Stimulated activated CD8-positive, alpha-beta memory T cell treated with anti-CD3 and anti-CD28 coated beads, Interleukin-7, amount 100 ng/mL, for 4 hours (primary cell): ENCODE measurements around the gene SNRPA1.
"Not testable (repeated sequence)": the region's sequence is repeated elsewhere in the genome, so short reads cannot be mapped to it uniquely, and the experiment has no call there.

Source experiments
- DNase-seq, 2 donors: peaks; one replicate each; pipeline ENCODE4 v3.0.0-alpha.2; 2020; ENCODE audit warnings: low read depth in 2 of 2

Gene SNRPA1

DNA sequence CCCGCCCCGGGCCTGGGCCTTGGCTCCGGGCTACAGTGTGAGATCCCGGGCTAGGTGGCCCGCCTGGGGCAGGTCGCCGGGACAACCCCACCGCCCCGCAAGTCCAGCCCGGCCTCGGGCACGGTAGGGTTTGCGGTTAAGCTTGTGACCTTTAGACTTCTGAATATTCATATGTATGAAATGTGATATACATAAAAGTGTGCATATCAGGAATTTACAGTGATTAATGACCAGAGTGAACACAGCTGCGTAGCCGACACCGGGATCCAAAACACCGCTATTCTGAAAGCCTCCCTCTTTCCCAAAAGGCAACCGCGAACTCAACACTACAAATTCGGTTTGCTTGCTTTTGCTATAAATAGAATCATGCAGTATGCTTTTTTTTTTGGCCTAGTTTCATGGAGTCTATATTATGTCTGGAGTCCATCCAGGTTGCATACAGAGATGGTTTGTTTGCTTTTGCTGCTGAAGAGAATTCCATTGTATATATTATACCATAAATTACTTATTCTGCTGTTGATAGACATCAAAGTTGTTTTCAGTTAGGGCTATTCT, 636 bp upstream of the SNRPA1 start:
- DNase-seq, result no peak

DNA sequence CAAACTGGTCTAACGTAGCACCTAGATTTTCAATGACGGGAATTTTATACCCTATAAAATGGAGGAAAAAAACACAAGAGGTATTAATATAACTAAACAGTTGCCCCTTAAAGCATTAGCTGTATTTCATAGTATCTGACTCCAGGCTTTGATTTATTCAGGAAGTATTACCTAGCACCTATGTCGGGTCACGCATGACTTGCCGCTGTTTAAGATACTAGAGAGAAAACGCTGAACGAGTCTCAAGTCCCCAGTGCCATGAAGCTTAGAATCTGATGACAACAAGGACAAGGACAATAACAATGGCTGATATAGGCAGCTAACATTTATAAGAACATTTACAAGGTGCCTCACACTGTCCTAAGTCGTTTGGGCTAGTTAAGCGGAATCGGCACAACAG, 1.9 kb downstream of the SNRPA1 start:
- DNase-seq, result no peak

DNA sequence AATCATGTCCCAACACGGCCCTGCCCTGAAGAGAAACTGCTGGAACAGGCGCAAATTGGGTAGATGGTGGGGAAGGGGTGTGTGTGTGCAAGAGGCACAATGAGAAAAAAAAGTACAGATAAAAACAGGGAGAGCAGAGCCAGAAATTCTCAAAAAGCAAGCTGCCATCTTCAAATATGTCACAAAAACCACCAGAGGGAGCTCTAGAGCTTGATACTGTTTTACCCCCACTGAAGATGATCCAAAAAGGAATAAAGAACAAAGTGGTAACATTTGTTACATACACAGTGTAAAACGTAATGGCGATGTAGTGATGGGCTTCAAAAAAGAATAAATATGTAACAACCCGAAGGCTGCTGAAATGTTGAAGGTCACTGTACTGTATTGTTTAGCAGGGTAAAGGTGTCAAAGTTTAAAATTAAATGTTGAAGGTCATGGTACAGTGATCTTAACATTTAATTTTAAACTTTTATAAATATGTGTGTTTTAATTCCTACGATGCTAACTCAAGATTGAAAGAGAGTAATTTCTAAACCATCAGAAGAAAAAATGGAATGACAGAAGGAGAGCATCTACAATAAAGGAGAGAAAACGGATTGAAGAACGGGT, 6.0 kb downstream of the SNRPA1 start:
- DNase-seq, result no peak

DNA sequence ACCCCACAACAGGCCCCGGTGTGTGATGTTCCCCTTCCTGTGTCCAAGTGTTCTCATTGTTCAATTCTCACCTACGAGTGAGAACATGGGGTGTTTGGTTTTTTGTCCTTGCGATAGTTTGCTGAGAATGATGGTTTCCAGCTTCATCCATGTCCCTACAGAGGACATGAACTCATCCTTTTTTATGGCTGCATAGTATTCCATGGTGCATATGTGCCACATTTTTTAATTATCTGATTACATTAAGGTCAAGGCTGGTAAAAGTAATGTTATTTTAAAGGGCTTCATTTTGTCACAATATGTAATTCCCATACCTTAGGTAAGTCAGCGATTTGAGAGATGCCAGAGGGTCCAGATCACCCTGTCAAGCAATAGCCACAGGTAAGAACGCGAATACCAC, 7.7 kb downstream of the SNRPA1 start:
- not testable (repeated sequence) for DNase-seq

DNA sequence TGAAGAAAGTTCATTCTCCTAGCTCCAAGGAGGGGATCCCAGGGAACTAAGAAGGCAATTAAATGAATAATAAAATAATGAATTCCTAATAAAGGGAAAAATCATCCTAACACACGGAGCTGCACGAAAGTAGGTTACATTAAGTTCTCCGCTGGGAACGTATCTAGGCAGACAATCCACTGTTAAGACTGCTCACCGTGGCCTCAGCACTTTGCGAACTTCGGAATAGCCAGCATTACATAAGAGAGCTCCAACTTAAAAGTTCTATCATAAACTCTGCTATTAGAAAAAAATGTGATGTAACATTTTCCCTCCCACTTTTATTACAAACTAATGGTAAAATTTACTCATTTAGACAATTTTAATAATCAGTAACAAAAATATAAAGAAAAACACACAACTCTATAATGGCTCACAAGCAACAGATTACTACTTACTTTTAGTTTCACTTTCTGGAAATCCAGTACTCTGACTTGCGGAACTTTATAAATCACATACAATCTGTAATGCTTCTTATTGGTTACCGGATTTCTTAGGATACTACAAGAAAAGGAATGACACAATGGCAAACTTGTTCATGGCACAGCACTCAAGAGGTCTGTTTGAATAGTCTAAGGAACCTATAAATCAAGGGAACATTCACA, 8.5 kb downstream of the SNRPA1 start:
- no peak for DNase-seq

DNA sequence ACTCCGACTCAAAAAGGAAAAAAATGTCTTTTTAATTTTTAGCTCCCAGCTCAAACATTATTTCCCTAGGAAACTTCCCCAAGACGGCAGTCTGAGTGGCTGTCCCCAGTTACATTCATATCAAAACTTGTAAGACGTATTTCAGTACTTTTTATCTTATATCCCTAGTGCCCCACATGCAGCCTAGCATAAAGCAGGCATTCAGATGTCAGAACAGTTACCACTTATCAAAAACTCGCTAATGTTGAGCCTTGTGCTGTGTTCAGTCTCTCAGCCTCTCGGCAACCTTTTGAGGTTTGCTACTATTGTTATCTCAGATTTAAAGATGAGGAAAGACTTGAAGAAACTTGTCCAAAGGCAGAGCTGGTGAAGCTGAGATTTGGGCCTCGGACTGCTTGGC, 11.1 kb downstream of the SNRPA1 start:
- no peak for DNase-seq

DNA sequence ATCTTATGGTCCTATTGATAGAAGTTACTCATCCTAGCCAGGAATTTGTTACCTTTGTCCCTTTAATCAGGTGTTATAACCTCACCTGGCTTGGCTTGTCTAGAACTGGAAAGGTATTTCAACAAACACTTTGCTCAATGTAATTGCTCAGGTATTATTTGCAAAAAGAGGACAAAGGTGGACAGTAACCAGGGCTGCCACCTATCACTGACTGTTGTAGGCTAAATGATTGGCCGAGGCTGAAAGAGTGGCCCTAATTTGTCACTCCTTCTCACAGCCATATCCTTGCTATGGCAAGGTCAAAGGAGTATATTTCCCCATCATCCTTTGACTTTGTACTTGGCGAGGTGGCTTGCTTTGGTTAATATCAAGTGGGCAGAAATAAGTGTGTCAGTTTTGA, 15.0 kb downstream of the SNRPA1 start:
- no peak for DNase-seq

DNA sequence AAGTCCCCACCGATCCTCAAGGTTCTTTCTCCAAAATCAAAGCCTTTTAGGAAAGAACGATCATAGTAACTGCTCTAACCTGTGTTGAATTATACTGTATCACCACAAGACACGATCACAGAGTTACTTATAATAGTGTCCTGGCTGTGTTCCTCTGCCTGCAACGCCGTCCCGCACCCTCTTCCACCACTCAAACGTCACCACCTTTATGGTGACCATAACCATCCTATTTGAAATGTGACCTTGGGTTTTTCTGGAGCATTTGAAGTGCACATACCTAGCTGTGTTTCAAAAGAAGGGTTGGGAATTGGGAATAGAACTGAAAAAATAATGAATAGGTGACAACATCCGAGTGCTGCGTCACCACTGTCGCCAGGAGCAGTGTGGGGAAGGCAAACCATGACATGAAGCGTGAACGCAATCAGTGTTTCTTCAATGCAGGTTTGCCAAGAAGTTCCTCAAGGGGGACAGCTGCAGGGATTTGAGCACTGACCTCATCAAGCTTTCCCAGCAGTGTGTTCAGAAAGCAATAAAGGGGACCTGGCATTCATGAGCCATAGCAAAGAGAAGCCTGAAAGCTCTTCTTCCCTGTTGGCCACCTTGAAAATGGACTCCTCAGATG, 17.0 kb downstream of the SNRPA1 start:
- DNase-seq, result no peak

DNA sequence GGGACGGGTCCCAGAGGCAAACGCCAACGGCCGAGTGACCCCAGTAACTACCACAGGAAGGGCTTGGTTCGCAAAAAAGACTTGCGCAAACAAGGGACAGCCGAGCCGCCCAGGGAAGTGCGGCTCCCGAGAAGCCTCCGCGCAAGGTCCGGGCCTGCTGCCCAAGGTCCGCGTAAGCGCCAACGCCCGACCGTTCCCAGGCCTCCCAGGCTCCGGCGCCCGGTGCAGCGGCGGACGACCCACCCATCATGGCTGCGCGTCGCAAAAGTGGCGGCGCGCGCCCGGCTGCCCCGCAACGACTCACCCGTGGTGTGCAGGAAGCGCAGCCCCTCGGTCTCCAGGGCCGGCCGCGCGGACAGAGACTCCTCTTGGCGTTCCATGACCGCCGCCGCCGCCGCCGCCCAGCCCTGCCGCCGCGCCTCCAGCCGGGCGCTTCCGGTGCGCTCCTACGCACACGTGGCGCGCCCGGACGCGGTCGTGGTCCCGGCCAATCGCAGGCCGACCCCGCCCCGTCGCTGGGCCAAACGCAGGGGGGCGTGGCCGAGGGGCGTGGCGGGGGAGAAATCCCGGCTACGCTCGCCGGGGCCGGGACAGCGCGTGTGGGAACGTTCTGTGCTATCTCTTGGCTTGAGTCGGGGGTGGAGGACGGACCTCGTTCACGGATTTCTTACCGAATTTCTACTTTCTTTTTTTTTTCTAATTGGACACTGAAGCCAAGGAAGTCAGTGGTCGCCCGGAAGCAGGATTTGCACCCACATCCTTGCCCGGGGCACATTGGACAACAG, 17.8 kb downstream of the SNRPA1 start, which contains the start of gene SELENOS:
TSS of gene SELENOS (minus strand) at position 448 of the 785 bp plus-strand sequence. CDS start at position 380, 68 bp downstream.
- DNase-seq, result peak; percentile 64 to 85

DNA sequence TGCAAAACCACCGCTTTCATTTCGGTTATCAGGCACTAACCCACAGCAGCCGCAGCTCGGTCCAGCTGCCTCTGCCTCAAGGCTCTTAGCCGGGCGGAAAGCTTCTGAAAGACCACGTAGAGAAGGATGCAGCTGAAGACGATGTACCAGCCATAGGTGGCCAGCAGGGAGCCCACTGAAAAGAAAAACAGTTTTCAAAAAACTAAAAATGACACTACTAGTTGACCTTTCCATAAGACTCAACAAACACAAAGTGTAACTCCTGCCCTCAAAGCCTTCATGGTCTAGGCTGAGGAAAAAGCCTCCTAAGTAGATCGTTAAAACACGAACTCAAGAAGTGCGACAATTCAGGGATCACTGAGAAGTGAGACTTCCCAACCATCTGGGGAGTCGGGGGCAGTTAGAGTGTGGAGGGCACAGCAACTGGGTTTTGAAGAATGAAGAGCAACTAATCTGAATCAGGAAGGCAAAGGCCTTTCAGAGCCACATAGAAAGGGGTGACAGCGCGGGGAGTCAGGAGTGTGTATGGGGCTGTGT, 18.5 kb downstream of the SNRPA1 start:
- DNase-seq, result no peak

DNA sequence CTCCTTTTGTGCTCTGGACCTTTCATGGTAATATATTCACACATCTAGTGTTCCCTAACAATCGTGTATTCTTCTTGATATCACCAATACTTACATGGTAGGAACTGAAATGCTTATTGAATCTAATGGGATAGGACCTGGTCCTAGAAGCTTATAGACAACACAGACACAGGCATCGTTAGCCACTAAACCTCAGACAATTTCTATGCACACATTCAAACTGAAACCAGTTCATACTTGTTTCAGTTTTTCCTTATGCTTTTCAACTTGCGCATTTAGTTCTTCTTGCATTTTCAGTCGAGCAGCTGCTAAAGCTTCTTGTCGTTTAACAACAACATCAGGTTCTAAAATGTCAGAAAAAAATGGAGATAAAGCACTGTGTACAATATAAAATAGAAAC, 20.0 kb downstream of the SNRPA1 start:
- DNase-seq, result no peak

DNA sequence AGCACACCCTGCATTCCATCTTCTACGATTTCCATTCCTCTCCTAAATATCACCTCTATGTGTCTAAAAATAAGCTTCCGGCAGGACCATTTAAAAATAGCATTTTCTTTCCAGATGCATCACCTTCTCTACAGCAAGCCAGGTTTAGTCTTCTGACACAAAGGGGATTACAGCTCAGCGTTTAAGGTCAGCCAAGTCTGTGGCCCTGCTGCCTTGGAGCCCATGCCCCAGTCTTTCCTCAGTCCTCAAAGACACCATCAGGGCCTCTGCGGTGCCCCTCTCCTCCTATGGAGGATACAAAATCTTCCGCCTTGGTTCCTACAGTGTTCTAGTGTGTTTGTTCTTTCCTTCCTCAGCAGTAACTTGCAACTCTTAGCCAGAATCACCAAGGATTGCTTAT, 21.5 kb downstream of the SNRPA1 start:
- no peak for DNase-seq

DNA sequence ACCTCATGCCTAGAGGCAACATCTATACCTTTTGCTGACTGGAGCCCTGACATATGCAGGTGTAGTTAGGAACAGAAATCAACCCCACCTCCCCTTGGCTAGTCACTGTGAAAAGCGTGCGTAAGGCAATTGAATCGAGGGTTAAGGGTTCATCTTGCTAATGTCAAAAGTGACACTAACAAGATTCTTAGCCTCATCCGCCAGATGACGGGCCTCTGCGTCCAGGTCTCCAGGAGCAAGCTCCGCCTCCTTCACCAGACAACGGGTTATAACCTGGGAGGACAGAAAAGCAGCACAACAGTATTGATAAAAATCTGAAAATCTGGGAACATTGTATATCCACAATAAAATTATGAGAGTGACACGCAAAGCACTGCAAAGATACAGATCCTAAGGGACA, 22.5 kb downstream of the SNRPA1 start:
- DNase-seq, result no peak

DNA sequence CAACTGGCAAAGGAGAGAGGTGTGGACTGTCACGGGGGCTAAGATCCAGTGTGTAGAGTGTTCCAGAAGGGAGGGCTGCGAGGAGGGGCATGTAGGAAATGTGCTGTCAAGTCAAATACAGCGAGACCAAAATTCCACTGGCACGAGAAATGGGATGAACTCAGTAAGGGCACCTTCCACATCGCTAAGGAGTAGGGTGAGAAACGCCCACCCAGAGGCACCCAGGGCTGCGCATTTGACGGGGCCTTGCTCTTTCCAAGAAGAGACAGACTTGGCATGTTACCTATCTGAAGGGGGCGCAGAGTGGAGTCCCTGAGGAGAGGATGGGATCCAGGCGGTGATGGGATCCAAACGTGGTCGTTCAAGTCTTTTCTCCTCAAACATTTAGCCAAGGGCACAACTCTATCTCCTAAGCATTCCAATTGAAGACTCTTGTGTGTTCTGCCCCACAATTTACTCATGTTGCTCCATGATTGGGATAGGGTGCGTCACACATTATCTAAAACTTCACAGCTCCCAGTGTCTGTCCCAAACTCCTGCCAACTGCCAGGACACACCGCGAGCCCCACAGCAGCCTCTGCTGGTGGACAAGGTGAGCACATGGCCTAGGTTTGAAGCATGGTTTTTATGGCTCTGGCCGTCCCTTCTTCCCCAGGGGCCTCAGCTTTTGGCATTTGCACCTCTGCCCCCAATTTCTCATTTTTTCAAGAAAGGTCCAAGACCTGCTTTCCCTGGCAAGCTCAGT, 25.4 kb downstream of the SNRPA1 start:
- no peak for DNase-seq

DNA sequence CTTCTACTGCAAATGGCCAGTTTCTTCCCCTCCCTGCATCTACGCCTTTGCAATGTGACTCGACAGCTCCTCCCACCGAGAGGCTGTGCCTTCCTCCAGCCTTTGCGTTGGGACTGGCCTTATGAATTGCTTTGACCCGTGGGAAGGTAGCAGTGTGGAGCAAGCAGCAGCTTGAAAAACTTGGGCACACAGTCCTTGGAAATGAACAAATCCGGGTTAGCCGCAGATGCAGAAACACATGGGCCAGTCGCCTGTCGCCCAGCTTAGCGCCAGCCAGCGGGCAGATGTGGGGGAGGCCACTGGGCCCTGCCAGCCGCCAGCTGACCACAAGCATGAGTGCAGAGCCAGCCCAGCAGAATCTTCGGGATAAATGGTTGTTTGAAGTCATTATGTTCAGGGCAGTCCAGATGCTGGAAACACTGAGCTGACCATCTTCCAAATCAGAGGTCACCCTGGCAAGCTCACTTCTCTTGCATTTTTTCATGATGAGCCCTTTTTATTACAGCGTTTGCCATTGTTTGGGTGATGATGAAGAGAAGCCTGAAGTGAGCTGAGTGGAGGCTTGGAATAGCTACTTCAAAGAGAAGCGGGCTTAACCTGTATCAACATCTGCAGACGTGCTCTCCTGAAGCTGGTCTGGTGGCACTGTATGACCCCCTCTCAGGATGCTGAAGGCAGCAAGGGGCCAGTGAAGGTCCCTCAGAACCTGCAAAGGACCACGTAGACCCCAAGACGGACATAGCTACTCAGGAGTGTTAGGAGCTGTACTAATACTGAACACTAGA, 27.5 kb downstream of the SNRPA1 start:
- no peak for DNase-seq

DNA sequence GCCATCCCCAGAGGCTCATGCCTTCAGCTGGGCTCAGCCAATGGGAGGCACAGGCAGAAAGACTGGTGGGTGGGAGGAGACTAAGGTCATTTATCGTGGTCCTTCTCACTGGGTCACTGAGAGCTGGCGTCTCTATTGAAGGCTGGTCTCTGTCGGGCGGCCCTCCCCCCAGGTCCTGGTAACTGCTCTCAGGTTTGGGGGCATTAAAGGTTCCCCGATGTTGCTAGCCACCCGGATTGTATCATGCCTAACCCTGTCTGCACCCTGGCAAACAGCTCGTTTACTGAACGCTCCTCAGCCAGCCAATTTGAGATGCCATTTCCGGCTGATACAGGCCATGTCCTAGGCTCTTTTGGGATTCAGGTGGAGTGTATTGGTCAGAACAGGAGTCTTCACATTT, 28.3 kb downstream of the SNRPA1 start:
- DNase-seq, result no peak

DNA sequence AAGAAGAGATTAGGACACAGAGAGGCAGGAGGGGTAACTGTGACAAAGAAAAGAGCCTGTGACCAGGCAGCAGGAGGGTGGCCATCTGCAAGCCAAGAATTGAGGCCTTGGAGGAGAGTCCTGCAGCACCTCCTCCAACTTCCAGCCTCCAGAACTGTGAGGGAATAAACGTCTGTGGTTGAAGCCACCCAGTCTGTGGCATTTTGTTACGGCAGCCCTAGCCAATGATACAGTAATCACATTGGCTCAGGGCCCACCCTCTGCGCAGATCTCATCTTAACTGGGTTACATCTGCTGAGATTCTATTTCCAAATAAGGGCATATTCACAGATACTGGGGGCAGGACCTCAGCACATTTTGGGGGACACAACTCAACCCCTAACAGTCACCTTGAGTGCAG, 29.0 kb downstream of the SNRPA1 start:
- DNase-seq, result no peak

DNA sequence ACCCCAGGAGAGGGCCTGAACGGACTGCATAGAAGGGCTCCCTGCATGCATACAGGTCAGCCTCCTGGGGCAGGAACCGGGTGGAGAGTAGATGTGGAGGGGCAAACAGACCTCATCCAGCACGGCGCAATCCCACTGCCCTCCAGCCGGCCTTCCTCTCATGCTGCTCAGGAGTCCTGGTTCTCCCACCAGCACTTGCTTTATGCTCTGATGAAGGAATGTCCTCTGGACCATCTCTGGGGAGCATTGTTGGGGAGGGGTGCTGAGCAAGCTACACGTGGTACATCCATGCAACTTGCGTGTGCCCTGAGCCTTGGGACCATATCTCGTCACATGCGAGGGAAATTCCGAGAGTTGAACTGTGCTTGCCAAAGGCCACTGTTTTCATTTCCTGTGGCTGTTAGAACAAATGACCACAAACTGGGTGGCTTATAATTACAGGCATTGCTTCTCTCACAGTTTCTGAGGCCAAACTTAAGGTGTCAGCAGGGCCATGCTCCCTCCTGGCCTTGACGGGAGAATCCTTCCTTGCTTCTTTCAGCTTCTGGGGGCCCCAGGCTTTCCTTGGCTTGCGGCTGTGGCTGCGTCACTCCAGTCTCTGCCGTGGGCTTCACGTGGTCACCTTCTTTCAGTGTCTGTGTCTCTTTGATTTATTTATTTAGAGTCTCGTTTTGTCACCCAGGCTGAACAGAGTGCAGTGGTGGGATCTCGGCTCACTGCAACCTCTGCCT, 30.0 kb downstream of the SNRPA1 start:
- no peak for DNase-seq

DNA sequence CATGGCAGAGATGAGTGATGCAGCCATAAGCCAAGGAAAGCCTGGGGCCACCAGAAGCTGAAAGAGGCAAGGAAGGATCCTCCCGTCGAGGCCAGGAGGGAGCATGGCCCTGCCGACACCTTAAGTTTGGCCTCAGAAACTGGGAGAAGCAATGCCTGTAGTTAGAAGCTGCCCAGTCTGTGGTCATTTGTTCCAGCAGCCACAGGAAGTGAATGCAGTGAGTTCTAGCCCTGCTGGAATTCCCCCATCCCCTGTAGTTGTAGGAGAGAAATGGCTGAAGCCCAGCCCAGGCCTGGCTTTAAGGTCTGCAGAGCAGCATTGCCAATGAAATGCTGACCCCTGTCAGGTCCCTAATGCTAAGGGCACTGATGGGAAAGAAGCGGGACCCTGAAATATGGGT, 31.0 kb downstream of the SNRPA1 start:
- DNase-seq, result no peak

DNA sequence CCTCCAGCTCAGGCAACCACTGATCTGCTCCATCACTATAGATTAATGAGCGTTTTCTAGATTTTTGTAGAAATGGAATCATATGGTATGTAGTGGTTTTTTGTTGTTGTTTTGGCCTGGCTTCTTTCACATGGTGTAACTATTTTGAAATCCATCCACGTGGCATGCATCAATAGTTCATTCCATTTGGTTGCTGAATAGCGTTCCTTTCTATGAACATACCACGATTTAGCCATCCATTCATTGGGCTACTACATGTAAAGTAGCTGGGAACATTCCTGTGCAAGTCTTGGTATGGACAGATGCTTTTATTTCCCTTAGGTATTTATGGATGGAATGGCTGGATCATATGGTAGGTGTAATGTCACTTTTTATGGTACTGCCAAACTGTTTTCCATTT, 32.5 kb downstream of the SNRPA1 start:
- no peak for DNase-seq
